K562 (cell line): ENCODE results near the gene ODF4. TPM values are rescaled to one million over a fixed set of nuclear protein-coding genes. Genes with fewer than 3 reads are reported as not detected.

Experiments
- polyA plus RNA-seq, 8 experiments: library from polyadenylated mRNA; depleted of rRNA in 4 of 8; stranded (reverse) in 5 of 8; unstranded in 3 of 8; fragments of >200 nt; fragmentation: Nextera tagmentation in 2 of 8; fragmentation: Illumina TruSeq in 1 of 8; extraction: Ambion mirVana in 2 of 8; extraction: Trizol in 1 of 8; gene quantifications; 2 replicates each; pipeline versions ENCODE4 v1.2.1 to v1.2.3, GENCODE V29; 2011 to 2014; ENCODE audit warnings: inconsistent platforms in 1 of 8, missing spikeins in 1 of 8
- small RNA-seq: library from RNA; depleted of rRNA; stranded (forward); fragments of <200 nt; gene quantifications from one replicate; pipeline ENCODE3, GENCODE V24; 2014
- total RNA-seq, 7 experiments: library from RNA; depleted of rRNA in 6 of 7; stranded (reverse); fragments of >200 nt in 6 of 7; fragmentation: Illumina TruSeq in 2 of 7; extraction: Trizol in 2 of 7; gene quantifications; 2 replicates each; pipeline versions ENCODE4 v1.2.1 to v1.2.3, GENCODE V29; 2011 to 2021; ENCODE audit warnings: low replicate concordance in 1 of 7

ODF4 gene
- total and polyA plus RNA-seq, 9 of the 15 experiments (the other 6 are each of a cell fraction or from before 2014, with no cell fraction given) = not detected

Small RNAs within 50 kb of the gene (small RNA-seq; reads per million reads assigned to genes)
- gene RF00265 = not detected

Other genes starting within 250 kb of the ODF4 start
Only the 7 nearest of the 15 such genes appear.
- 5.7 and 9.6 TPM in 2 replicates for gene CTC1, start 91.8 kb upstream of the ODF4 start, total RNA-seq (2014; rRNA removed)
- 6.7 and 9.3 TPM in 2 replicates for gene CTC1, start 91.8 kb upstream of the ODF4 start, total RNA-seq (2014; rRNA removed; fragmentation: Illumina TruSeq; extraction: Trizol)
- 3.8 and 5.8 TPM in 2 replicates for gene CTC1, start 91.8 kb upstream of the ODF4 start, total RNA-seq (2015; rRNA removed; fragmentation: Illumina TruSeq; extraction: Trizol)
- 29.7 and 32.8 TPM in 2 replicates for gene CTC1, start 91.8 kb upstream of the ODF4 start, total RNA-seq (2021)
- 9.6 and 15.3 TPM in 2 replicates for gene CTC1, start 91.8 kb upstream of the ODF4 start, polyA plus RNA-seq (2011; rRNA removed)
- gene CTC1, start 91.8 kb upstream of the ODF4 start, polyA plus RNA-seq (2014; fragmentation: Illumina TruSeq; extraction: Trizol) = 19.8 and 20.8 TPM in 2 replicates
- gene CTC1, start 91.8 kb upstream of the ODF4 start, polyA plus RNA-seq (2014; fragmentation: Nextera tagmentation; extraction: Ambion mirVana) = 1 to 10 TPM; 3.1 to 5.1 TPM
- gene CTC1, start 91.8 kb upstream of the ODF4 start, polyA plus RNA-seq (2014; rRNA removed) = 14.1 and 21.4 TPM in 2 replicates
- 59.2 and 69.0 TPM in 2 replicates for gene PFAS, start 90.6 kb upstream of the ODF4 start, total RNA-seq (2014; rRNA removed)
- gene PFAS, start 90.6 kb upstream of the ODF4 start, total RNA-seq (2014; rRNA removed; fragmentation: Illumina TruSeq; extraction: Trizol) = 36.2 and 43.9 TPM in 2 replicates
- 33.6 and 33.7 TPM in 2 replicates for gene PFAS, start 90.6 kb upstream of the ODF4 start, total RNA-seq (2015; rRNA removed; fragmentation: Illumina TruSeq; extraction: Trizol)
- 128 and 131 TPM in 2 replicates for gene PFAS, start 90.6 kb upstream of the ODF4 start, total RNA-seq (2021)
- 27.3 and 39.8 TPM in 2 replicates for gene PFAS, start 90.6 kb upstream of the ODF4 start, polyA plus RNA-seq (2011; rRNA removed)
- 44.8 and 50.5 TPM in 2 replicates for gene PFAS, start 90.6 kb upstream of the ODF4 start, polyA plus RNA-seq (2014; fragmentation: Illumina TruSeq; extraction: Trizol)
- gene PFAS, start 90.6 kb upstream of the ODF4 start, polyA plus RNA-seq (2014; fragmentation: Nextera tagmentation; extraction: Ambion mirVana) = 10 to 100 TPM; 11.6 to 18.2 TPM
- 46.9 and 53.3 TPM in 2 replicates for gene PFAS, start 90.6 kb upstream of the ODF4 start, polyA plus RNA-seq (2014; rRNA removed)
- 15.4 and 18.4 TPM in 2 replicates for gene RANGRF, start 51.2 kb upstream of the ODF4 start, total RNA-seq (2014; rRNA removed)
- gene RANGRF, start 51.2 kb upstream of the ODF4 start, total RNA-seq (2014; rRNA removed; fragmentation: Illumina TruSeq; extraction: Trizol) = 7.2 and 7.6 TPM in 2 replicates
- 10.1 and 11.6 TPM in 2 replicates for gene RANGRF, start 51.2 kb upstream of the ODF4 start, total RNA-seq (2015; rRNA removed; fragmentation: Illumina TruSeq; extraction: Trizol)
- gene RANGRF, start 51.2 kb upstream of the ODF4 start, total RNA-seq (2021) = 17.3 and 17.6 TPM in 2 replicates
- 14.7 and 17.0 TPM in 2 replicates for gene RANGRF, start 51.2 kb upstream of the ODF4 start, polyA plus RNA-seq (2011; rRNA removed)
- 23.3 TPM in 2 replicates for gene RANGRF, start 51.2 kb upstream of the ODF4 start, polyA plus RNA-seq (2014; fragmentation: Illumina TruSeq; extraction: Trizol)
- gene RANGRF, start 51.2 kb upstream of the ODF4 start, polyA plus RNA-seq (2014; fragmentation: Nextera tagmentation; extraction: Ambion mirVana) = 10 to 100 TPM; 48.7 to 60.0 TPM
- 16.0 and 20.6 TPM in 2 replicates for gene RANGRF, start 51.2 kb upstream of the ODF4 start, polyA plus RNA-seq (2014; rRNA removed)
- gene SLC25A35, start 44.4 kb upstream of the ODF4 start, total RNA-seq (2014; rRNA removed) = 0.95 and 2.8 TPM in 2 replicates
- gene SLC25A35, start 44.4 kb upstream of the ODF4 start, total RNA-seq (2014; rRNA removed; fragmentation: Illumina TruSeq; extraction: Trizol) = 1.0 and 1.1 TPM in 2 replicates
- 1.4 and 1.8 TPM in 2 replicates for gene SLC25A35, start 44.4 kb upstream of the ODF4 start, total RNA-seq (2015; rRNA removed; fragmentation: Illumina TruSeq; extraction: Trizol)
- gene SLC25A35, start 44.4 kb upstream of the ODF4 start, total RNA-seq (2021) = 5.2 and 5.3 TPM in 2 replicates
- 2.0 and 3.3 TPM in 2 replicates for gene SLC25A35, start 44.4 kb upstream of the ODF4 start, polyA plus RNA-seq (2011; rRNA removed)
- gene SLC25A35, start 44.4 kb upstream of the ODF4 start, polyA plus RNA-seq (2014; fragmentation: Illumina TruSeq; extraction: Trizol) = 4.4 and 5.1 TPM in 2 replicates
- gene SLC25A35, start 44.4 kb upstream of the ODF4 start, polyA plus RNA-seq (2014; fragmentation: Nextera tagmentation; extraction: Ambion mirVana) = 1 to 10 TPM in 1 of 2 experiments, under 1 TPM in 1; 0.93 to 1.6 TPM
- gene SLC25A35, start 44.4 kb upstream of the ODF4 start, polyA plus RNA-seq (2014; rRNA removed) = 4.4 and 6.2 TPM in 2 replicates
- gene ARHGEF15, start 29.6 kb upstream of the ODF4 start, total RNA-seq (2014; rRNA removed) = not detected in 2 replicates
- not detected in 2 replicates for gene ARHGEF15, start 29.6 kb upstream of the ODF4 start, total RNA-seq (2014; rRNA removed; fragmentation: Illumina TruSeq; extraction: Trizol)
- not detected in 2 replicates for gene ARHGEF15, start 29.6 kb upstream of the ODF4 start, total RNA-seq (2015; rRNA removed; fragmentation: Illumina TruSeq; extraction: Trizol)
- gene ARHGEF15, start 29.6 kb upstream of the ODF4 start, total RNA-seq (2021) = not detected in 2 replicates
- gene ARHGEF15, start 29.6 kb upstream of the ODF4 start, polyA plus RNA-seq (2011; rRNA removed) = not detected in 2 replicates
- gene ARHGEF15, start 29.6 kb upstream of the ODF4 start, polyA plus RNA-seq (2014; fragmentation: Illumina TruSeq; extraction: Trizol) = not detected in 2 replicates
- gene ARHGEF15, start 29.6 kb upstream of the ODF4 start, polyA plus RNA-seq (2014; fragmentation: Nextera tagmentation; extraction: Ambion mirVana) = not detected
- not detected in 2 replicates for gene ARHGEF15, start 29.6 kb upstream of the ODF4 start, polyA plus RNA-seq (2014; rRNA removed)
- gene RPL26, start 43.4 kb downstream of the ODF4 start, total RNA-seq (2014; rRNA removed) = 1,785 and 2,781 TPM in 2 replicates
- 3,633 and 3,959 TPM in 2 replicates for gene RPL26, start 43.4 kb downstream of the ODF4 start, total RNA-seq (2014; rRNA removed; fragmentation: Illumina TruSeq; extraction: Trizol)
- 2,809 and 2,904 TPM in 2 replicates for gene RPL26, start 43.4 kb downstream of the ODF4 start, total RNA-seq (2015; rRNA removed; fragmentation: Illumina TruSeq; extraction: Trizol)
- gene RPL26, start 43.4 kb downstream of the ODF4 start, total RNA-seq (2021) = 1,474 and 1,702 TPM in 2 replicates
- 3,982 and 4,074 TPM in 2 replicates for gene RPL26, start 43.4 kb downstream of the ODF4 start, polyA plus RNA-seq (2011; rRNA removed)
- gene RPL26, start 43.4 kb downstream of the ODF4 start, polyA plus RNA-seq (2014; fragmentation: Illumina TruSeq; extraction: Trizol) = 3,435 and 3,978 TPM in 2 replicates
- gene RPL26, start 43.4 kb downstream of the ODF4 start, polyA plus RNA-seq (2014; fragmentation: Nextera tagmentation; extraction: Ambion mirVana) = 1,000 to 10,000 TPM; 1,706 to 1,892 TPM
- 3,525 and 3,633 TPM in 2 replicates for gene RPL26, start 43.4 kb downstream of the ODF4 start, polyA plus RNA-seq (2014; rRNA removed)
- gene RNF222, start 58.0 kb downstream of the ODF4 start, total RNA-seq (2014; rRNA removed) = 0.08 TPM in 1 of 2 replicates, not detected in the other
- 0.06 TPM in 1 of 2 replicates, not detected in the other for gene RNF222, start 58.0 kb downstream of the ODF4 start, total RNA-seq (2014; rRNA removed; fragmentation: Illumina TruSeq; extraction: Trizol)
- not detected in 2 replicates for gene RNF222, start 58.0 kb downstream of the ODF4 start, total RNA-seq (2015; rRNA removed; fragmentation: Illumina TruSeq; extraction: Trizol)
- not detected in 2 replicates for gene RNF222, start 58.0 kb downstream of the ODF4 start, total RNA-seq (2021)
- gene RNF222, start 58.0 kb downstream of the ODF4 start, polyA plus RNA-seq (2011; rRNA removed) = not detected in 2 replicates
- gene RNF222, start 58.0 kb downstream of the ODF4 start, polyA plus RNA-seq (2014; fragmentation: Illumina TruSeq; extraction: Trizol) = not detected in 2 replicates
- not detected for gene RNF222, start 58.0 kb downstream of the ODF4 start, polyA plus RNA-seq (2014; fragmentation: Nextera tagmentation; extraction: Ambion mirVana)
- not detected in 2 replicates for gene RNF222, start 58.0 kb downstream of the ODF4 start, polyA plus RNA-seq (2014; rRNA removed)